Testis (tissue), 2 donors: ENCODE measurements around the gene BOLA2B.

Experiments
- POLR2A ChIP-seq: fragments of 450-650 bp; IDR thresholded peaks from one replicate; pipeline ENCODE4 v1.6.1; 2017; ENCODE audit warnings: antibody characterized with exemption, mild to moderate bottlenecking, moderate library complexity
- TF ChIP-seq, protein P1 (sequence below), 3 experiments: fragments of 450-650 bp in 2 of 3; fragments of 200-600 bp in 1 of 3; sonication (generic) in 1 of 3; IDR thresholded peaks; one replicate each; pipeline ENCODE4 v1.5.1; 2016 to 2019; ENCODE audit warnings: antibody characterized with exemption in 3 of 3, mild to moderate bottlenecking in 2 of 3, moderate library complexity in 1 of 3

DNA sequence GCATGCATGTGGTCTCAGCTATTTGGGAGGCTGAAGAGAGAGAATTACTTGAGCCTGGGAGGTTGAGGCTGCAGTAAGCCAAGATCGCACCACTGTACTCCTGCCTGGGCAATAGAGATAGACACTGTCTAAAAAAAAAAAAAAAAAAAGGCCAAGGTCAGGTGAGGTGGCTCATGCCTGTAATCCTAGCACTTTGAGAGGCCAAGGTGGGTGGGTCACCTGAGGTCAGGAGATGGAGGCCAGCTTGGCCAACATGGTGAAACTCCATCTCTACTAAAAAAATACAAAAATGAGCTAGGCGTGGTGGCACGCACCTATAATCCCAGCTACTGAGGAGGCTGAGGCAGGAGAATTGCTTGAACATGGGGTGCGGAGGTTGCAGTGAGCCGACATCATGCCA lies 38.3 kb downstream of the BOLA2B start:
- TF ChIP-seq, protein P1, sequence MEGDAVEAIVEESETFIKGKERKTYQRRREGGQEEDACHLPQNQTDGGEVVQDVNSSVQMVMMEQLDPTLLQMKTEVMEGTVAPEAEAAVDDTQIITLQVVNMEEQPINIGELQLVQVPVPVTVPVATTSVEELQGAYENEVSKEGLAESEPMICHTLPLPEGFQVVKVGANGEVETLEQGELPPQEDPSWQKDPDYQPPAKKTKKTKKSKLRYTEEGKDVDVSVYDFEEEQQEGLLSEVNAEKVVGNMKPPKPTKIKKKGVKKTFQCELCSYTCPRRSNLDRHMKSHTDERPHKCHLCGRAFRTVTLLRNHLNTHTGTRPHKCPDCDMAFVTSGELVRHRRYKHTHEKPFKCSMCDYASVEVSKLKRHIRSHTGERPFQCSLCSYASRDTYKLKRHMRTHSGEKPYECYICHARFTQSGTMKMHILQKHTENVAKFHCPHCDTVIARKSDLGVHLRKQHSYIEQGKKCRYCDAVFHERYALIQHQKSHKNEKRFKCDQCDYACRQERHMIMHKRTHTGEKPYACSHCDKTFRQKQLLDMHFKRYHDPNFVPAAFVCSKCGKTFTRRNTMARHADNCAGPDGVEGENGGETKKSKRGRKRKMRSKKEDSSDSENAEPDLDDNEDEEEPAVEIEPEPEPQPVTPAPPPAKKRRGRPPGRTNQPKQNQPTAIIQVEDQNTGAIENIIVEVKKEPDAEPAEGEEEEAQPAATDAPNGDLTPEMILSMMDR (IDR thresholded peaks at IDR 0.05), result no peak
- TF ChIP-seq POLR2A, result no peak
